ENCODE data around the gene BMP7.
"Not testable (repeated sequence)": the region's sequence is repeated elsewhere in the genome, so short reads cannot be mapped to it uniquely, and the experiment has no call there.

The BMP7 gene

GRCh38 chr20:57287901-57288300, 21.5 kb upstream of the BMP7 start:
- Histone ChIP-seq H3K27me3 (ENCODE audit: insufficient read depth, low read length) (peaks cover 86% of the 10 kb centered on the region), H3K4me1 (ENCODE audit: control insufficient read depth, insufficient read depth, low read length, unreplicated experiment) (no peaks in the 10 kb centered on the region), H2AFZ (ENCODE audit: low read length, unreplicated experiment) (no peak overlapping the region), H3K4me3 (ENCODE audit: low read depth, low read length) (no peak overlapping the region), H3K27ac (ENCODE audit: low read depth, low read length) (no peak overlapping the region), H3K79me2 (ENCODE audit: control insufficient read depth, insufficient read depth, low read length, unreplicated experiment) (no peaks in the 10 kb centered on the region), H3K36me3 (ENCODE audit: insufficient read depth, low read length) (no peaks in the 10 kb centered on the region)

- H3K27ac ChIP-seq (ENCODE audit: low read depth, low read length), result no peak overlapping the region
- no peaks in the 10 kb centered on the region for H3K4me1 ChIP-seq (ENCODE audit: control insufficient read depth, insufficient read depth, low read length, unreplicated experiment)
- H2AFZ ChIP-seq (ENCODE audit: low read length, unreplicated experiment), result no peak overlapping the region
- no peaks in the 10 kb centered on the region for H3K79me2 ChIP-seq (ENCODE audit: control insufficient read depth, insufficient read depth, low read length, unreplicated experiment)
- no peak overlapping the region for H3K4me3 ChIP-seq (ENCODE audit: low read depth, low read length)
- no peaks in the 10 kb centered on the region for H3K36me3 ChIP-seq (ENCODE audit: insufficient read depth, low read length)
- H3K27me3 ChIP-seq (ENCODE audit: insufficient read depth, low read length), result peaks cover 86% of the 10 kb centered on the region
Measured at GRCh38 chr20:57287007-57287880, 20.8 kb upstream of the BMP7 start.

GRCh38 chr20:57283860-57284259, 17.4 kb upstream of the BMP7 start:
- Histone ChIP-seq H3K27ac (ENCODE audit: low read depth, low read length) (no peak overlapping the region), H3K79me2 (ENCODE audit: control insufficient read depth, insufficient read depth, low read length, unreplicated experiment) (no peaks in the 10 kb centered on the region), H3K4me1 (ENCODE audit: control insufficient read depth, insufficient read depth, low read length, unreplicated experiment) (no peaks in the 10 kb centered on the region), H3K4me3 (ENCODE audit: low read depth, low read length) (no peak overlapping the region), H3K27me3 (ENCODE audit: insufficient read depth, low read length) (peaks cover 72% of the 10 kb centered on the region), H2AFZ (ENCODE audit: low read length, unreplicated experiment) (no peak overlapping the region), H3K36me3 (ENCODE audit: insufficient read depth, low read length) (no peaks in the 10 kb centered on the region)

GRCh38 chr20:57282670-57283361, 16.4 kb upstream of the BMP7 start:
- Histone ChIP-seq H3K36me3 (ENCODE audit: insufficient read depth, low read length) (no peaks in the 10 kb centered on the region), H3K27me3 (ENCODE audit: insufficient read depth, low read length) (peaks cover 69% of the 10 kb centered on the region), H3K4me3 (ENCODE audit: low read depth, low read length) (no peak overlapping the region), H3K27ac (ENCODE audit: low read depth, low read length) (no peak overlapping the region), H3K79me2 (ENCODE audit: control insufficient read depth, insufficient read depth, low read length, unreplicated experiment) (no peaks in the 10 kb centered on the region), H3K4me1 (ENCODE audit: control insufficient read depth, insufficient read depth, low read length, unreplicated experiment) (no peaks in the 10 kb centered on the region), H2AFZ (ENCODE audit: low read length, unreplicated experiment) (no peak overlapping the region)

GRCh38 chr20:57281900-57282299, 15.5 kb upstream of the BMP7 start:
- H2AFZ ChIP-seq (ENCODE audit: low read length, unreplicated experiment), result no peak overlapping the region

GRCh38 chr20:57280221-57280620, 13.8 kb upstream of the BMP7 start:
- H3K4me1 ChIP-seq (ENCODE audit: control insufficient read depth, insufficient read depth, low read length, unreplicated experiment), result no peaks in the 10 kb centered on the region

More at GRCh38 chr20:57281900-57282299, 15.5 kb upstream of the BMP7 start:
- Histone ChIP-seq H3K4me3 (ENCODE audit: low read depth, low read length) (no peak overlapping the region), H3K27me3 (ENCODE audit: insufficient read depth, low read length) (peaks cover 63% of the 10 kb centered on the region), H3K27ac (ENCODE audit: low read depth, low read length) (no peak overlapping the region), H3K4me1 (ENCODE audit: control insufficient read depth, insufficient read depth, low read length, unreplicated experiment) (no peaks in the 10 kb centered on the region), H3K79me2 (ENCODE audit: control insufficient read depth, insufficient read depth, low read length, unreplicated experiment) (no peaks in the 10 kb centered on the region), H3K36me3 (ENCODE audit: insufficient read depth, low read length) (no peaks in the 10 kb centered on the region)

GRCh38 chr20:57279548-57279947, 13.1 kb upstream of the BMP7 start:
- not testable (repeated sequence) for H3K4me3 ChIP-seq (ENCODE audit: low read depth, low read length); H3K4me1 ChIP-seq (ENCODE audit: control insufficient read depth, insufficient read depth, low read length, unreplicated experiment); H2AFZ ChIP-seq (ENCODE audit: low read length, unreplicated experiment); H3K27ac ChIP-seq (ENCODE audit: low read depth, low read length); H3K36me3 ChIP-seq (ENCODE audit: insufficient read depth, low read length); H3K79me2 ChIP-seq (ENCODE audit: control insufficient read depth, insufficient read depth, low read length, unreplicated experiment)
- H3K27me3 ChIP-seq (ENCODE audit: insufficient read depth, low read length), result peaks cover 59% of the 10 kb centered on the region

More at GRCh38 chr20:57280221-57280620, 13.8 kb upstream of the BMP7 start:
- no peak overlapping the region for H2AFZ ChIP-seq (ENCODE audit: low read length, unreplicated experiment)
- no peak overlapping the region for H3K27ac ChIP-seq (ENCODE audit: low read depth, low read length)
- H3K4me3 ChIP-seq (ENCODE audit: low read depth, low read length), result no peak overlapping the region
- H3K27me3 ChIP-seq (ENCODE audit: insufficient read depth, low read length), result peaks cover 59% of the 10 kb centered on the region
- H3K79me2 ChIP-seq (ENCODE audit: control insufficient read depth, insufficient read depth, low read length, unreplicated experiment), result no peaks in the 10 kb centered on the region
- no peaks in the 10 kb centered on the region for H3K36me3 ChIP-seq (ENCODE audit: insufficient read depth, low read length)

GRCh38 chr20:57278457-57278856, 12.0 kb upstream of the BMP7 start:
- Histone ChIP-seq H2AFZ (ENCODE audit: low read length, unreplicated experiment) (no peak overlapping the region), H3K27ac (ENCODE audit: low read depth, low read length) (no peak overlapping the region), H3K4me3 (ENCODE audit: low read depth, low read length) (no peak overlapping the region), H3K79me2 (ENCODE audit: control insufficient read depth, insufficient read depth, low read length, unreplicated experiment) (no peaks in the 10 kb centered on the region), H3K4me1 (ENCODE audit: control insufficient read depth, insufficient read depth, low read length, unreplicated experiment) (no peaks in the 10 kb centered on the region), H3K27me3 (ENCODE audit: insufficient read depth, low read length) (peaks cover 55% of the 10 kb centered on the region), H3K36me3 (ENCODE audit: insufficient read depth, low read length) (no peaks in the 10 kb centered on the region)

- Histone ChIP-seq H3K27me3 (ENCODE audit: insufficient read depth, low read length) (peaks cover 46% of the 10 kb centered on the region), H3K36me3 (ENCODE audit: insufficient read depth, low read length) (no peaks in the 10 kb centered on the region), H3K27ac (ENCODE audit: low read depth, low read length) (no peak overlapping the region), H3K4me1 (ENCODE audit: control insufficient read depth, insufficient read depth, low read length, unreplicated experiment) (no peaks in the 10 kb centered on the region), H3K79me2 (ENCODE audit: control insufficient read depth, insufficient read depth, low read length, unreplicated experiment) (no peaks in the 10 kb centered on the region), H3K4me3 (ENCODE audit: low read depth, low read length) (no peak overlapping the region), H2AFZ (ENCODE audit: low read length, unreplicated experiment) (no peak overlapping the region)
Measured at GRCh38 chr20:57277398-57278105, 11.1 kb upstream of the BMP7 start.

GRCh38 chr20:57276221-57276620, 9.8 kb upstream of the BMP7 start:
- Histone ChIP-seq H3K27ac (ENCODE audit: low read depth, low read length) (no peak overlapping the region), H2AFZ (ENCODE audit: low read length, unreplicated experiment) (no peak overlapping the region), H3K4me3 (ENCODE audit: low read depth, low read length) (no peak overlapping the region), H3K36me3 (ENCODE audit: insufficient read depth, low read length) (no peaks in the 10 kb centered on the region), H3K4me1 (ENCODE audit: control insufficient read depth, insufficient read depth, low read length, unreplicated experiment) (no peaks in the 10 kb centered on the region), H3K79me2 (ENCODE audit: control insufficient read depth, insufficient read depth, low read length, unreplicated experiment) (no peaks in the 10 kb centered on the region), H3K27me3 (ENCODE audit: insufficient read depth, low read length) (peaks cover 45% of the 10 kb centered on the region)

All from ACC112 (cell line).